ENCODE data around the gene MAN2B2.

MAN2B2 gene

DNA sequence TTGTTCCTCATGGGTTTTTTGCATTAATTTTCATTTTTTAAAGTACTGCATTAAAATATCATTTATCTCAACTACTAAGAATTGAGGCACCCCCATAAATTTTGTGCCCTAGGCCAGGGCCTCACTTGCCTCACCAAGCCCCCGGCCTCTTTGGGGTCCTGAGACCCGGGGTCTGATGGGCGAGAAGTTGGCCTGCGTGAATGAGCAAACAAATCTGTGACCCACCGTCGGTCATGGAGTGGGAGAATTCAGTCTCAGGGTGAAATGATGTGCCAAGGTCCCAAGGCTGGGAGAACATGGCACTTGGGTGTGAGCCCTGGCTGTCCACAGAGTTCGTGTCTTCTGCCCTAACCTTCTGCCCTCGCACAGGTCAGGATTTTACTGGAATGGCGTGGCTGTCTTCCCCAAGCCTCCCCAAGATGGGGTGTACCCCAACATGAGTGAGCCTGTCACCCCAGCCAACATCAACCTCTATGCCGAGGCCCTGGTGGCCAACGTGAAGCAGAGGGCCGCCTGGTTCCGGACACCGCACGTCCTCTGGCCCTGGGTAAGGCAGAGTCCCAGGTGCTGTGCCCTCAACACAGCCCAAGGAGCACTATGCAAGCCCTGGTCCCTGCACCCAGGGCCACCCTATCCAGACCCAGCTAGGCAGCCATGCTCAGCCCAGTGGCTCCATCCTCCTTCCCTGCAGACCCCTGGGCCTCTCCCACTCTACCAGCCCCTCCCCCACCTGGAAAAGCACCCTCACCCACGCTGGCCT lies 18.0 kb downstream of the MAN2B2 start:
- DNase-seq: no peak

DNA sequence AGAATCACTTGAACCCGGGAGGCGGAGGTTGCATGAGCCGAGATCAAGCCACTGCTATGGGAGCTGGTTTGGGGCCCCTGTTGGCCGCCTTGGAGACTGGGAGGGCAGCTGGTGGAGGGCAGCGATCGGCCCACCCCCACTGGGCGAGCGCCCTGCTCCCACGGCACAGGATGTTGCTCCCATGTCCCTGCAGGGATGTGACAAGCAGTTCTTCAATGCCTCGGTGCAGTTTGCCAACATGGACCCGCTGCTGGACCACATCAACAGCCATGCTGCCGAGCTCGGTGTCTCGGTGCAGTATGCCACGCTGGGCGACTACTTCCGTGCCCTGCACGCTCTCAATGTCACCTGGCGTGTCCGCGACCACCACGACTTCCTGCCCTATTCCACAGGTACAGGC lies 19.4 kb downstream of the MAN2B2 start:
- no peak for DNase-seq

DNA sequence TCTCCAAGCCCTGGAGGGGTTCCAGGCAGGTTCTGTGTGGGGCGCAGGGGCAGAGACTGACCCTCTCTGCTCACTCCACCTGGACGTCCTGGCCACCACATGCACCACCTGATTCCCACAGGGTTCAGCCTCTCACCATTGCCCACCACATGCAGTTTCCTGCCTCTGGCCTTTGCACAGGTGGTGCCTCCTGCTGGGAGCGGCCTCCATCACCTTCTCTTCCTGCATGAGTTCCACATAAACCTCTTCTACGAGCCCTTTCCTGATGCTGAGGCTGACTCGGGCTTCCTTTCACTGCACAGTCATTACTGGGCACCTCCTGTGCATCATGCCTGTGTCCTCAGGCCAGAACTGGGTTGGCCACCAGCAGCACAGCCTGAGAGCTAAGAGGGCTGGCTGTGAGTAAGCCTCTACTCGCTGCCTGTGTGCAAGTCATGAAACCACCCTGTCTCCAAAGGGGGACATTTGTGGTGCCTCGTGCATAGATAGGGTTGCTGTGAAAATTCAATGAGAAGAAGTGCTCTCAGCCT lies 19.9 kb downstream of the MAN2B2 start:
- DNase-seq: no peak

DNA sequence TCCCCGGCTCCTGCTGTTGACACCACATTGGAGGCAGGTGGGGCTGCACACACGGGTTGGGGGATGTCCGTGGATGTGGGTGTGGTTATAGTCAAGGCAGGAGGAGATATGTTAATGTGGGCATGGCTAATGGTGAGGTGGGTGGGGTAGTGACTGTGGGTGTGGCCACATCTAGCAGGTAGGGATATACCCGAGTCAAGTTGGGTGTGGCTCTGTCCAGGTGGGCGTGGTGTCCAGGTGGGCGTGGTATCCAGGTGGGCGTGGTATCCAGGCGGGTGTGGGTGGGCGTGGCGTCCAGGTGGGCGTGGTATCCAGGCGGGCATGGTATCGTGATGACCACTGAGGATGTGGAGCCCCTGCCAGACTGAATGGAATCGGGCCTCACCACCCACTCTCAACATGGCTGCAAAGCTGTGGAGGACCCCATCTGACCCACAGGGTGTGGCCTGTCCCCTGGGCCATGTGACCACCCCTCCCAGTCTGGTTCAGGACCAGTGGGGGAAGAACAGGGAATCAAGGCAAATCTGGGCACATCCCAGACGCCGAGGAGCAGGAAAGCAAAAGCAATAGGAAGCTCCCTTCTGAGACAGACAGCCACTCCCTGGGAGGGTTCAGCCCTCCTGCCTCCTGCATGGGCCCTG lies 21.0 kb downstream of the MAN2B2 start:
- DNase-seq: peak in 1 of 56 donors; percentile 33

DNA sequence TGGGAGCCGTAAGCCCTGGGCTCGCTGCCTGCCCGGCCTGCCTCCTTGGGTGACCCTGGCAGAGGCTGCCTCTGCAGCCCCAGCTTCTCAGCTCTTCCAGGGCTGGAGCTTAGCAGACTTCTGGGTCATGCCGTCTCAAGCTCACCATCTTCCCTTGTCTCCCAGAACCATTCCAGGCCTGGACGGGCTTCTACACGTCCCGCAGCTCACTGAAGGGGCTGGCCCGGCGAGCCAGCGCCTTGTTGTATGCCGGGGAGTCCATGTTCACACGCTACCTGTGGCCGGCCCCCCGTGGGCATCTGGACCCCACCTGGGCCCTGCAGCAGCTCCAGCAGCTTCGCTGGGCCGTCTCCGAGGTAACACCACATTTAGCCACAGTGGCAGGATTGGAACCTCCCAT lies 22.0 kb downstream of the MAN2B2 start:
- DNase-seq: no peak

DNA sequence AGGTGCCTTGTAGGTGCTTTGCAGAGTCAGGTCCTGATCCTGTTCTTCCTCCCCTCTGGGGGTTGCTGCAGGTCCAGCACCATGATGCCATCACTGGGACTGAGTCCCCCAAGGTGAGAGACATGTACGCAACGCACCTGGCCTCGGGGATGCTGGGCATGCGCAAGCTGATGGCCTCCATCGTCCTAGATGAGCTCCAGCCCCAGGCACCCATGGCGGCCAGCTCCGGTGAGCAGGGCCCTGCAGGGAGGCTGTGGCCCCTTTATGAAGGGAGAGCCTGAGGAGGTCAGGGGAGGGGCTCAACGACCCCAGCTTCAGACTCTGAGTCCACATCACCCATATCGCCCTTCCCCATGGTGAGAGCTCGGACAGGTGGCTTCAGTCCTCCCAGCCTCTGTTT lies 23.1 kb downstream of the MAN2B2 start:
- DNase-seq: no peak

DNA sequence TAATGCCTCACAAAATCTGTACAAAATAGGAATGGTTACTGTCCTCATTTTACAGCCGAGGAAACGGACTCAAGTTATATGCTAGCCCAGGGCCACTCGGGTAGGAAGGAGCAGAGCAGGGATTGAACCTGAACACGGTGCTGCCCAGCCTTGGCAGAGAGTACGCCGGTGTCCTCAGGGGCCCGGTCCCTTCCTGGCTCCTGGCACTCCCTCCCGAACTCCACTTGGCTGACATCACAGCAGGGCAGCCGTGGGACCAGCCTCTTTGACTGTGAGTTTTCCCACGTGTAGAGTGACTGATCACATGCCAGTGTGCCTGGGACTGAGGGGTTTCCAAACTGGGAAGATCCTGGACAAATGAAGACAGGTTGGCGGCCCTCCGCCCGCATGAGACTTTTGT lies 23.7 kb downstream of the MAN2B2 start:
- no peak for DNase-seq

DNA sequence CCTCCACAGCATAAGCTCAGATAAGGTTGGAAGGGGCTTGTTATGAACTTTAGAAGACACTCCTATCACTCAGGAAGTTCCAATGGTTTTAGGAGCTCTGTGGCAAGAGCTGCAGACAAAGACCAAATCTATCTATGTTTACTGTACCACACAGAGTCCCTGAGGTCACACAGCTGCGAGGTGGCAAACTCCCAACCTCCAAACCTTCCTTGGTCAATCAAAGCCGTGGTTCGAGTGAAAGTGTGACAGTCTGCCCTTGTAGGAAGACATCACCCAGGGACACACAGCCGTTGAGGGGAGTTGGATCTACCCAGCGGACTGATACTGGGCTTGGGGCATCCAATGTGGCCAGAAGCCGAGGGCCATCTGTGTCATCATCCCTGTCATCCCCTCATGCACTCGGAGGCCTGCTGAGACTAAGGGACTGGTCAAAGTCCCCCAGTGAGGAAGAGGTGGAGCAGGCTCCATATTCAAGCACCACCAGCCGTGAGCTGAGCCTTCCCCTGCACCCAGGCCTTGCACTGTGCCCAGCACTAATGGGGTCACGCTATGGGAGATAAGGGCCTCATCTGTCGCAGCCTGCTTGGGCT lies 26.8 kb downstream of the MAN2B2 start:
- DNase-seq: no peak

DNA sequence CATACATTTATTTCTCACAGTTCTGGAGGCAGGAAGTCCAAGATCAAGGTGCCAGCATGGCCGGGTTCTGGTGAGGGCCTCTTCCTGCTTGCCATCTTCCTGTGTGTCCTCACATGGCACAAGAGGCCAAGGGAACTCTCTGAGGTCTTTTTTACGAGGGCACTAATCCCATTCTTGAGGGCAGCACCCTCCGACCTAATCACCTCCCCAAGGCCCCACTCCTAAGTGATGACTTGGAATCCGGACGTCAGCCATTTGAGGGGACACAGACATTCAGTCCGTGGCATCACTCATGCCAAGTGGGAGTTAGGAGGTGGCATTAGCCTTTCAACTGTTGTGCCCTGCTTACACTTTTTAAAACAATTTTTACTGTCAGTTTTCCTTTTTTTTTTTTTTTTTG lies 27.3 kb downstream of the MAN2B2 start:
- no peak for DNase-seq

DNA sequence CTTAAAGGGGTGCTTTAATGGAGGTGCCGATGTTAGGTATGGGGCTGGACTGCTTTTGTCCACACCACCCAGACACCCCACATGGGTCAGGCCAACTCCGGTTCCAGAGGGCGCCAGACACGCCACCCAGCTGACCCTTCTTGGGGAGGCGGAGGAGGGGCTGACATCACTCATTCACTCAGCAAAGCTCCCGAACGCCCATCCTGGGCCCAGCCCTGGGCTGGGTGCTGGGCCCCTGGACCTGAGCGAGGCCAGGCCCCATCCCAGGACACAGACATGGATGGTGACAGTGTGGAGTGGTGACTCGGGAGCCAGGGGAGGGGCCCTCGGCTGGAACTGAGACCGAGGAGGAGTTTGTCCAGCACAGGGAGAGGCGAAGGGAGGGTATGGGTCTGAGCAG lies 28.1 kb downstream of the MAN2B2 start:
- no peak for DNase-seq

DNA sequence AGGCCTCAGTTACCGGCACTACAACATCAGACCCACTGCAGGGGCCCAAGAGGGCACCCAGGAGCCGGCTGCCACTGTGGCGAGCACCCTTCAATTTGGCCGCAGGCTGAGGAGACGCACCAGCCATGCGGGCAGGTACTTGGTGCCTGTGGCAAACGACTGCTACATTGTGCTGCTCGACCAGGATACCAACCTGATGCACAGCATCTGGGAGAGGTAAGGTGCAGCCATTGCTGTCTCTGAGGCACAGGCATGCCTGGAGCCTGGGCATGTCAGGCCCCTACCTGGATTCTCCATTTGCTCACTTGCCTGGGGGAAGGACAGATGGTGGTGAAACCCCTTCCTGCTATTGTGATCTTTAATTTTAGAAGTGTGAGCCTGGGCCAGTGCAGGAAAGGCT lies 30.1 kb downstream of the MAN2B2 start:
- DNase-seq: no peak

DNA sequence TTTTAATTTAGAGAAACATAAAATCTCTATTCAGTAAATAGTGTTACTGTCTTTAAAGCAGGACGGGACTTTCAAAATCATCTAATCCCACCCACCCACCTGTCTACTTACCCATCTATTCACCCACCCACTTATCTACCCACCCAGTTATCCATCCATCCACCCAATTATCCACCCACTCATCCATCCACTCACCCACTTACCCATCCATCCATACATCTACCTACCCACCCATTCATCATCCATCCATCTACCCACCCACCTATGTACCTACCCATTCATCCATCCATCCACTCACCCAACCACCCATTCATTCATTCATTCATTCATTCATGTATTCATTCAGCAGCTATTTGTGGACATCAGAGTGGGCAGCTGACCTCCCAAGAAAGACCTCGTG lies 30.6 kb downstream of the MAN2B2 start:
- DNase-seq: no peak

DNA sequence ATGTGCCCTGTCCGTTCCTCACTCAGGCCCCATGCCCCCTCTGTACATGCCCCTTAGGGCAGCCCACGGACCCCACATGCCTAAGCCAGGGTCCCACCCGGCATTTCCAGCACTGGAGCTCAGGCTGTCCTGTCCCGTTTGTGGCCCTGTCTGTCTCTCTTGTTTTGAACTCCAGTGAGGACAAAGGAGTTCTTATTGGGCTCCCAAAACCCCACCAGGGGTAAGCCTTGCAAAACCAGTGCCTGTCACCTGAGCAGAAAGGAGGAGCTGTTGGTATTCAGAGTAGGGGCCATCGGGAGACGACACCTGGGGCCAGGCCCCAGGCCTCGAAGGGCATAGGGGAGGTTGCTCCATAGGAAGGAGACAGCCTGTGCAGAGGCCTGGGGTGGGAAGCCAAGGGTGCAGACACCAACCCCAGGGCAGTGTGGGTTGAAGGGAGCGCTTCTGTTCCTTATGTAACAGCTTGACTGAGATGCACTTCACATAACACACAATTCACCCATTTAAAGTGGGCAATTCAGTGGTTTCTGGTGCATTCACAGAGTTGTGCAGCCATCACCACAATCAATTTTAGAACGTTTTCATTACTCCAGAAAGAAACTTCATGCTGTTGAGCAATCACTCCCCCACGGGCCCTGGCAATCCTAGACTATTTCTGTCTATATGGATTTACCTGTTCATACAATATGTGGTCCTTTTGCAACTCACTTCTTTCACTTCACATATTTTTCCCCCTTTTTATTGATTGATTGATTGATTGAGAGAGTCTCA lies 31.7 kb downstream of the MAN2B2 start:
- DNase-seq: peak in 3 of 56 donors; percentile 5 to 26 (median 25)

DNA sequence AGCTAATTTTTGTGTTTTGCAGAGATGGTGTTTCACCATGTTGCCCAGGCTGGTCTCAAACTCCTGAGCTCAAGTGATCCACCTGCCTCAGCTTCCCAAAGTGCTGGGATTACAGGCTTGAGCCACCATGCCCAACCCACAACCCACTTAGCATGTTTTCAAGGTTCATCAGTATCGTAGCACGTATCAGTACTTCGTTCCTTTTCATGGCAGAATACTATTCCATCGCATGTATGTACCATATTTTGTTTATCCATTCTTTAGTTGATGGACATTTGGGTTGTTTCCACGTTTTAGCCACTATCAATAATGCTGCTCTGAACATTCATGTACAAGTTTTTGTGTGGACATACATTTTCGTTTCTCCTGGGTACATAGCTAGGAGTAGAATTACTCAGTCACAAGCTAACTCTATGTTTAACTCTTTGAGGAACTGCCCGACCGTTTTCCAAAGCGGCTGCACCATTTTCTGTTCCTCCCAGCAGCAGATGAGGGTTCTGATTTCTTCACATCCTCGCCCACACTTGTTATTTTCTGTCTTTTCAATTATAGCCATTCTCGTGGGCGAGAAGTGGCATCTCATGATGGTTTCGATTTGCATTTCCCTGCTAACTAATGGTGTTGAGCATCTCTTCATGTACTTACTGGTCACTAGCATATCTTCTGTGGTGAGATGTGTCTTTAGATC lies 32.5 kb downstream of the MAN2B2 start:
- peak in 2 of 56 donors; percentile 12 to 14 for DNase-seq

DNA sequence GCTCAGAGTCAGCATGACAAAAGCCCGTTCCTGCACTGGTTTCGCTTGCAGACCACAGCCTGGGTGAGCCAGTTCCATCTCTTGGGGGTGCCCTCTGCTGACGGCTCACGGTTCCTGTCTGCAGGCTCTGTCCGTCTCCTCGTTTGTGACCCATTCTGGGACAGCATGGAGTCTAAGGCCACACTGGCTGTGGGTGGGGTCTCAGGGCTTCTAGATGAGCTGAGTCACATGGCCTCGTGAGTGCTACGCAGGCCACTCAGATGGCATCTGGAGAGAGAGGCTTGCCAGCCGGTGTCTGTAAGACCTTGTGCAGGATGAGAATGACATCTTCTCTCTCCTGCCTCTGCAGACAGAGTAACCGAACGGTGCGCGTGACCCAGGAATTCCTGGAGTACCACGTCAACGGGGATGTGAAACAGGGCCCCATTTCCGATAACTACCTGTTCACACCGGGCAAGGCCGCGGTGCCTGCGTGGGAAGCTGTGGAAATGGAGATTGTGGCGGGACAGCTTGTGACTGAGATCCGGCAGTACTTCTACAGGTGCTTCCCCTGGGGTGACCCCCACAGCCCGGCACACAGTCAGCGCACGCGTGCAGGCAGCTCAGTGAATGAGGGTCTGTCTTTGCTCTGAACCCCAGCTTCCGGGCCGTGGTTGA lies 33.9 kb downstream of the MAN2B2 start:
- DNase-seq: peak in 15 of 56 donors; percentile 5 to 37 (median 15)

DNA sequence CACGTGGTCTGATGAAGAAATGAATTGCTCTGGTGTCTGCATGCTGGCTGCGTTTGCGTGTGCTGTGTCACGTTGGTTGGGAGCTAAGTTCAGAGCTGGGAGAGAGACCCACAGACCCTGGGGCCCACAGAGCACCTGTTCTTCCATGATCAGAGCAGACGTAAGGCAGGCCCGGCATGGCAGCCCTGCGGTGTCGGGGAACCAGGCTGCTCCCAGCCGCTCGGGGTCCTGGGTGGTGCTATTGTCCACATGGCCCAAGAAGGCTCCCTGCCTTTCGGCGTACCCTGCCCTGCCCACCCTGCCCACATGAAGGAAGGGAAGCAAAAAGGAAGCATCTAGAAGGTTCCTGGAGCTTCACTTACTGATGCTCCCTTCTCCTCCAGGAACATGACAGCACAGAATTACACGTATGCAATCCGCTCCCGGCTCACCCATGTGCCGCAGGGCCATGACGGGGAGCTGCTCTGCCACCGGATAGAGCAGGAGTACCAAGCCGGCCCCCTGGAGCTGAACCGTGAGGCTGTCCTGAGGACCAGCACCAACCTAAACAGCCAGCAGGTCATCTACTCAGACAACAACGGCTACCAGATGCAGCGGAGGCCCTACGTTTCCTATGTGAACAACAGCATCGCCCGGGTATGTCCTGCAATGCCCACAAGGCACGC lies 34.6 kb downstream of the MAN2B2 start:
- DNase-seq: no peak

DNA sequence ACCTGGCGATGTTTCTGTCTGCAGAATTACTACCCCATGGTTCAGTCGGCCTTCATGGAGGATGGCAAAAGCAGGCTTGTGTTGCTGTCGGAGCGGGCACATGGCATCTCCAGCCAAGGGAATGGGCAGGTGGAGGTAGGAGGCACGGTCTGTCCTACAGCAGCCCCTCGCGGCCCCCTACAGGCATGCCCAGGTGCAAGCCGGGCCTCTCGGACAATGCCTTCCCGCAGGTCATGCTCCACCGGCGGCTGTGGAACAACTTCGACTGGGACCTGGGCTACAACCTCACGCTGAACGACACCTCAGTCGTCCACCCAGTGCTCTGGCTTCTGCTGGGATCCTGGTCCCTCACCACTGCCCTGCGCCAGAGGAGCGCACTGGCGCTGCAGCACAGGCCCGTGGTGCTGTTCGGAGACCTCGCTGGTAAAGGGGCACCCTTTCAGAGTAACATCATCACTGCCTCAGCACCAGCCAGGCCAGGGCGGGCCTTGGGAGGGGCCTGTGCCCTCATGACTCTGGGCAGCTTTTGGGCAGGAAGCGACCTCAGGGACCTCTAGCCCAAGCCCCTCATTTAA lies 36.0 kb downstream of the MAN2B2 start:
- DNase-seq: no peak

DNA sequence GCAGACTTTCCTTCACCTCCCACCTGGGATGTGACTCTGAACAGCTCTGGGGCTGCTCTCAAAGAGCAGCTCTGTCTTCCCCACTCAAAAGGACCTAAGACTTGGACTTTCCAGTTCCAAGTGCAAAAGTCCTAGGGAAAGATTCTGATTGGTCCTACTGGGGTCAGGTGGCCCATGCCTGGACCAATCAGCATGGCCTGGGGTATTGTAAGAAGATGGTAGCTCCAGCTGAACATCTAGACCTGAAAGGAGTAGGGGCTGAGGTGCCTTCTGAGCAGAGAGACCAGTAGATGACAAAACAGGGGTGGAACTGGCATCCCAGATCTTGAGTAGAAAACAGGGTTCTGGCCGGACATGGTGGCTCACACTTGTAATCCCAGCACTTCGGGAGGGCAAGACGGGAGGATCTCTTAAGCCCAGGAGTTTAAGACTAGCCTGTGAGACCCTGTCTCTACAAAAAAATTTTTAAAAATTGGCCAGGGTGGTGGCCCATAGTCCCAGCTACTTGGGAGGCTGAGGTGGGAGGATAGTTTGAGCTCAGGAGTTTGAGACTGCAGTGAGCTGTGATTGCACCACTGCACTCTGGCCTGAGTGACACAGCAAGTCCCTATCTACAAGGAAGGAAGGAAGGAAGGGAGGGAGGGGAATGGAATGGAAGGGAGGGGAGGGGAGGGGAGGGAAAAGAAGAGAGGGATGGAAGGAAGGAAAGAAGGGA lies 38.1 kb downstream of the MAN2B2 start:
- no peak for DNase-seq

Measured in nucleus accumbens (tissue), 56 donors.